ENCODE results near the gene POLR2E.
A peak's percentile ranks its signal among the peaks of the same experiment; 100 is the strongest.

POLR2E gene

DNA sequence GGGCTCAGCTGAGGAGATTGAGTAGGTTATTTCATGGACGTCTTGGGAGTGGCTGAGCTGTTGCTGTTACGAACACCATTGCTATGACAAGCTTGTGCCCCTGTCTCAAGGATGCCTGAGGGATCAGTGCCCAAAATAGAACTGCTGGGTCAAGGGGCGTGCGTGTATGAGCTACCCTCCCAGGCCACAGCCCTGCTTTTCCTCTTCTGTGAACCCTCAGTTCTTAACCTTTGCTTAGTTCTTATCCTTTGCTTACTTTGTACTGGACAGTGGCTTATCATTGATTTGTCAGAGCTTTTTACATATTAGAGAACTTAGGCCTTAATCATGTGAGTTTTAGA is 19.2 kb downstream of the POLR2E start:
- no peak for DNase-seq

DNA sequence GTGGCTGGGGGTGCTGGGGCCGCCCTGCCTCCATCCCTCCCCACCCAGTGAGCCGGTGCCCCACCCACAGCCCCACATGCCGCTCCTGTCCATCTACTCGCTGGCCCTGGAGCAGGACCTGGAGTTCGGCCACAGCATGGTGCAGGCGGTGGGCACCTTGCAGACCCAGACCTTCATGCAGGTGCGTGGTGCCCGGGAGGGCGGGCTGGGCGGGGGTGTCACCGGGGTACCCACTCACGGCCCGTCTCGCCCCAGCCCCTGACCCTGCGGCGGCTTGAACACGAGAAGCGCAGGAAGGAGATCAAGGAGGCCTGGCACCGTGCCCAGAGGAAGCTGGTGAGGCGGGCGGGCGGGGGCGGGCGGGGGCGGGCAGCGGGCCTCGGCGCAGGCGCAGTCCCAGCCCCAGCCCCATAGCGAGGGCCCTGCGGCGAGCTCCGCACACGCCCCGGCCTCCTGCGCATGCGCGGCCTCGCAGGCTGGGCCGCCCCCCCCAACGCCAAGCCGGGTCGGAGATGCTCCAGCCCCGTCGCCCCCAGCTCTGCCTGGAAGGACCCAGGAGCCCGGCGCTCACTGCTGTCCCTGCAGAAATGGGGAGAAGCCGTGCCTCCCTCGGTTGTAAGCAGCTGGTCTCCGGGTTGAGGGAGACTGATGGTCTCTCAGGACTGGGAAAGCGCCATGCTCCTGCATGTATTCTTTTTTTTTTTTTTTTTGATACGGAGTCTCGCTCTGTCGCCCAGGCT is 20.5 kb downstream of the POLR2E start:
- peak; percentile 95 for DNase-seq

DNA sequence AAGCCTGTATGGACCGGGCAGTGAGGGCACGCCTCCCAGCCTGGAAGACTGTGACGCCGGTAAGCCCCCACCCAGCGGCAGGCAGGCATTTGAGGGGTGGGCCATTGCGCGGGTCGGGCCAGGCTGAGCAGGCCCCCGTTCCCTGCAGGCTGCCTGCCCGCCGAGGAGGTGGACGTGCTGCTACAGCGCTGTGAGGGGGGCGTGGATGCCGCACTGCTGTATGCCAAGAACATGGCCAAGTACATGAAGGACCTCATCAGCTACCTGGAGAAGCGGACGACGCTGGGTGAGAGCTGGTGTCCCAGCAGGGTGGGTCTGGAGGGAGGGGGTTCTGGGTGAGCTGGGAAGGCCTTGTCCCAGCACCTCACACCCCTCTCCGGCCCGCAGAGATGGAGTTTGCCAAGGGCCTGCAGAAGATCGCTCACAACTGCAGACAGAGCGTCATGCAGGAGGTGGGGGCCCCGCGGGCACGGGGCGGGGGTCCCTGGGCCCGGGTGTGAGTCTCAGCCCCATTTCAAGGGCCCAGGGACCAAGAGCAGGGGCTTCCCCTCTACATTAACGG is 21.1 kb downstream of the POLR2E start:
- DNase-seq: no peak

DNA sequence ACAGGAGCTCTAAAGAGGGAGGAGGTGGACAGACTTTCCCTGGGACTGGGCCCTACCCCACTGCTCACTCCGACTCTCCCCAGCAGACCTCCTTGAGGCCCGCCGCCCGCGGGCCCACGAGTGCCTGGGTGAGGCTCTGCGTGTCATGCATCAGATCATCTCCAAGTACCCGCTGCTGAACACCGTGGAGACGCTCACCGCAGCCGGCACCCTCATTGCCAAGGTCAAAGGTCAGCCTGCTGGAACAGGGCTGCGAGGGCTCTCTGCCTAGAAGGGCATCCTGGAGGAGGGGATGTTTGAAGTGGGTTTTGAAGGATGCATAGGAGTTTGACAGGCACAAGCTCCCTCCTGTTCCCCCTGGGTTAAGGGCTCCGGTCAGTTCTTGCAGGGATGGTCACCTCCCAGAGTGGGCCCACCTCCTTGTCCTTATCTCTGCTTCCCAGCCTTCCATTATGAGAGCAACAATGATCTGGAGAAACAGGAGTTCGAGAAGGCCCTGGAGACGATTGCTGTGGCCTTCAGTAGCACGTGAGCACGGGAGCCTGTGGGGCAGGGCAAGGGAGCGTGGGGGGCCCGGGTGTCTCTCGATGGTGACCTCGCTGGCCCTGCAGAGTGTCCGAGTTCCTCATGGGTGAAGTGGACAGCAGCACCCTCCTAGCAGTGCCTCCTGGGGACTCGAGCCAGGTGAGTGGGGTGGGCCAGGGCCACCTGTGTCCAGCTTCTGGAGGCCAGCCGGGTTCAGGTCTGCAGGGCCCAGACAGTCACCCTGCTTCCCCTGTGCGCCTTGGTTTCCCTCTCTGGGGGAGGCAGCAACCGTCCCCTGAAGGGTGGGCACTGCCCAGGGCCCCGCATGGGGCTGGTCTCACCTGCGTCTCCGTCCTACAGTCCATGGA is 21.9 kb downstream of the POLR2E start:
- peak; percentile 43 for DNase-seq

DNA sequence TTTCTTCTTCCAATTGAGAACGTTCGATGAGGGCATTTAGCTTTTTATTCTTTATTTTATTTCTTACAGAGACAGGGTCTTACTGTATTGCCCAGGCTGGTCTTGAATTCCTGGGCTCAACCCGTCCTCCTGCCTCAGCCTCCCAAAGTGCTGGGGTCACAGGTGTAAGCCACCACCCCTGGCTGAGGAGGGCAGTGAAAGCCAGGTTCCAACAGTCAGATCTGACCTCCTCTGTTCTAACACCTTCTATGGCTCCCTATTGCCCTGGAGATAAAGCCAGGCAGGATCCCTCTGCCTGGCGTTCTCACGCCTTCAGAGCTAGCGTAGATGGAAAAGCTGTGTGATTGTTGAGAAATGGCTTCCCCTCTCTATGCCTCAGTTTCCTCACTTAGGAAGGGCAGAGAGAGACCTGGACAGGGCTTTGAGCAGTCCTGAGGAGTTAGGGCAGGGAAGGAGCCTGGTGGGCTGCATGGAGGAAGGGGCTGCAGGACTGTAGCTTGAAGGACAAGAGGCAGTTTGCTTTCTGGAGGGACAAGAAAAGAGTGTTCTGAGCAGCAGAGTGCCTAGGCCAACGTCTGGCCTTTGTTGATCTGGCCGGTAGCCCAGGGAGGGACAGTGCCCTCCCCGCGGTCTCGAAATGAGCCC is 22.7 kb downstream of the POLR2E start:
- peak; percentile 25 for DNase-seq

DNA sequence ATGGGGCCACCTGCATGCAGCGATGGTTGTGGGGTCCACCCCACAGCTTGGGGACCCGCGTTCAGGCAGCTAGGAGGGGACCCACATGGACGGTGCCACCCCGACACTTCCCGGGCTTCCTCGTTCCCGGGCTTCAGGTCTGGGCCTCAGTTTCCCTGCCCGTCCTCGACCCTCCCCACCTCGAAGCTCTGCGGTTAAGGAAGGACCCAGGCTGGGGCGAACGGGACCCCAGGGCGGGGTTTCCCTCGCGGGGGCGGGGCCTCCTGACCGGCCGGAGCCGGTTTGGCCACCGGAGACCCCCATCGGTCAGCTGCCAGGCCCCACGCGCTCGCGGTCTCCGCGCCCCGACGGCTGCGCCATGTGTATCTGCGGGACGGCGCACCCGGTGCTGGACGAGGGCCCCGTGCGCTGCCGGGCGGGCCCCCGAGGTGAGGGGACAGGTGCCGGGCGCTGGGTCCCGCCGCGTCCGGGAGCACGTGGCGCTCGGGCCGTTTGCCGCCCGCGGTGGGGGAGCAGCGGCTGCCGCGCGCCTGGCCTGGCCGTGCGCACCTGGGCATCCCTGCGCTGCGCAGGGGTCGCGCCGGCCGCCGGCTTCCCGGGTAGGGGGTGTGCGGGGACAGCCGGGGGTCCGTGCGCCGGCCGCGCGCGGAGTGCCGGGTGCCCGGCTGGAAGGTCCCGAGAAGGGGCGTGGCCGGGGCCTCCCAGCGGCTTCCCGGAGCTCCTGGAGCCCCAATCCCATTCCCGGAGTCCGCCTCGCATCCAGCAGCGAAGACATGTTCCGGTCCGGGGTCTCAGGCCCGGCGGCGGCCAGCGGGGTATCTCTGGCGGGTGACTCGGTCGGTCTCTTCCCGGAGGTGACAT is 24.0 kb downstream of the POLR2E start:
- peak; percentile 18 for DNase-seq

DNA sequence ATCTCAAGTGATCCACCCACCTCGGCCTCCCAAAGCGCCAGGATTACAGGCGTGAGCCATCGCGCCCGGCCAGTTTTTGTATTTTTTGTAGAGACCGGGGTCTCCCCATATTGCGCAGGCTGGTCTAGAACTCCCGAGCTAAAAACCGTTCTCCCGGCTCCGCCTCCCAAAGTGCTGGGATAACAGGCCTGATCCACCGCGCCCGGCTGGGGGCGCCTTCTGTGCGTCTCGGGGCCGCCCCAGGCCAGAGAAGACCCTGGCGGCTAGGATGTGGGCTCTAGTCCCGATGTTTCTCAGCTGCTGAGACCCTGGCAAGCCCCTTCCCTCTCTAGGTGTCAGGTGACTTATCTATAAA is 24.6 kb downstream of the POLR2E start:
- peak; percentile 23 for DNase-seq

DNA sequence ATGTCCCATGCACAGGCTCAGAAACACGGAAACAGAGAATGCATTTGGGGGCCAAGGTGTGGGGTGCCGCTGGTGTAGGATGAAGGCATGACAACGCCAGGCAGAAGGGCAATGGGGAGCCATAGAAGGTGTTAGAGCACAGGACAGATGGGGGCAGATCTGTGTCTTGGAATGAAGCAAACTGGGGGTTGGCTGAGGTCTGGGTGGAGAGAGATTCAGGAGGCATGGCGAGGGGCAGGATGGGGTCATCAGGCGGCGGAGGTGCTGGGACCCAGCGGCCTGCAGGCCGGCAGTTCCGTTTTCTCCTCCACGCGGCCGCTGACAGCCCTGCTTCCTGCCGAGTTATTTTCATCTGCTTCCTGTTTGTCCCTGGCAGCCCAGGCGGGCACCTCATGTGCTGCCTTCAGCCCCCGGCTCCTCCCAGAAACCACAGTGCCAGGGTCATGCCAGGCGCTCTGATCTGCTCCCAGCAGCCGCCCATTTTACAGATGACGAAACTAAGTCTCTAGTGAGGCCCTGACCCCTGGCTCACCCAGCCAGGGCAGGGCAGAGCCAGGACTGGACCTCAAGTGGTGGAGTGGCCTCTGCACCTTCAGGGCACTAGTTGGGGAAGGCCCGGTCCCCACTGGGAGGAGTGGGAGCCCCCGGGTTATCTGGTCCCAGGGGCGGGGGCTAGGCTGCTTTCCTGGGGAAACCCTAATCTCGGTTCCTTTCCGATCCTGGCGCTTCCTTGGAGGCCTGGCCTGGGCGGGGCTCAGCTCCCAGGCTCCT is 26.0 kb downstream of the POLR2E start:
- peak; percentile 72 for DNase-seq

DNA sequence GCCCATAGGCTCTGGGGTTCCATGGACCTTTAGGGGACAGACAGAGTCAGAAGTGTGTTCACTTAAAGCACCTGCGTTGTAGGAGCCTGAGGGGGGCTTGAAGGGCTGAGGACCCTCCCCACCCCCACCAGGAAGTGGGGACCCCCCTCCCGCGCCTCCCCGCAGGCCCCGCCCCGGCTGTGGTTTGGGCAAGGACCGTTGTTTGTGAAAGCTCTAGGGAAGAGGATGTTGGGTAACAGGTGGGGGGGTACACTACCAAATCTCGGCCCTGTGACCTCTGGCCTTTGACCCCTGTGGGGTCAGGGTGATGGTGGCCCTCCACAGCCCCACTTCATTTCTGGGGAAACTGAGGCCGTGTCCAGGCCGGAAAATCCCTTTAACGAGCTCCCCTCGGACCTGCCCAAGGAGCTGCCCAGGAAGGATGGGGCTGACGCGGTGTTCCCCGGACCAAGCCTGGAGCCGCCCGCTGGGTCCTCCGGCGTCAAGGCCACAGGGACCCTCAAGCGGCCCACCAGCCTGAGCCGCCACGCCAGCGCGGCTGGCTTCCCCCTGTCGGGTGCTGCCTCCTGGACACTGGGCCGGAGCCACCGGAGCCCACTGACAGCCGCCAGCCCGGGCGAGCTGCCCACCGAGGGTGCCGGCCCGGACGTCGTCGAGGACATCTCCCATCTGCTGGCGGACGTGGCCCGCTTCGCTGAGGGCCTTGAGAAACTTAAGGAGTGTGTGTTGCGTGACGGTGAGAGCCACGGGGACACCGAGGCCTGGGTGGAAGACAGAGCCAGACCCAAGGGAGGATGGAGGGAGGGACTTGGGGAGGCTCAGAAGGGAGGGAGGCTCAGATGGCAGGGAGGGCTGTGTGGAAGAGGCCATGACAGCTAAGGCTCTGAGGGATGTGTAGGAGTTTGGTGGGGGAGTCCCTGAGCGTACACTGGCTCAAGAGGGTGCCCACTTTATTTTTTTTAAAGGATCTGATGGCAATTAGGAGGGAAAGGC is 26.9 kb downstream of the POLR2E start:
- peak; percentile 79 for DNase-seq

DNA sequence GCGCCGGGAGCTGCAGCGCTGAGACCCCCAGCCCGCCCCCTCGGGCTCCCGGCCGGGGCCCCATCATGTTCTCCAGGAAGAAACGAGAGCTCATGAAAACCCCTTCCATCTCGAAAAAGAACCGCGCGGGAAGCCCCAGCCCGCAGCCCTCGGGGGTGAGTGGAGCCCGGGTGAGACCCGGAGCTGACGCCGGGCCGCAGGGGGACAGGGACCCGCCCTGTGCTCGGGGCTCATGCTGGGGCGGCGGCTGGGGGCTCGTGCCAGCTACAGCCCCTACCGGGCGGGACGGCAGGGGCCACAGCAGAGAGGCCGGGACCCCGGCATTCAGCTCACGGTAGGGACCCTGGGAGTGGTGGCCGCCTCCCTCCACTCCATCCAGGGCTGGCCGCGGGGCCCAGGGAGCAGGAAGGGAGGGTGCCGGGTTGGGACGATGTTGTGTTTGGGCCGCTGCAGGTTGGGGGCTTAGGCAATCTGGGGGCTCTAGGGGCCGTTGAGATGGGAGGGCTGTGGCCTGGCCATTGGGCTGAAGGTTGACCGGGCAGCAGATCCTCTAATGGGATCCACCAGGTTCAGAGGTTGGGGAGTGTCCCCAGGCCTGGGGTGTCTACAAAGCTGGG is 27.7 kb downstream of the POLR2E start:
- no peak for DNase-seq

DNA sequence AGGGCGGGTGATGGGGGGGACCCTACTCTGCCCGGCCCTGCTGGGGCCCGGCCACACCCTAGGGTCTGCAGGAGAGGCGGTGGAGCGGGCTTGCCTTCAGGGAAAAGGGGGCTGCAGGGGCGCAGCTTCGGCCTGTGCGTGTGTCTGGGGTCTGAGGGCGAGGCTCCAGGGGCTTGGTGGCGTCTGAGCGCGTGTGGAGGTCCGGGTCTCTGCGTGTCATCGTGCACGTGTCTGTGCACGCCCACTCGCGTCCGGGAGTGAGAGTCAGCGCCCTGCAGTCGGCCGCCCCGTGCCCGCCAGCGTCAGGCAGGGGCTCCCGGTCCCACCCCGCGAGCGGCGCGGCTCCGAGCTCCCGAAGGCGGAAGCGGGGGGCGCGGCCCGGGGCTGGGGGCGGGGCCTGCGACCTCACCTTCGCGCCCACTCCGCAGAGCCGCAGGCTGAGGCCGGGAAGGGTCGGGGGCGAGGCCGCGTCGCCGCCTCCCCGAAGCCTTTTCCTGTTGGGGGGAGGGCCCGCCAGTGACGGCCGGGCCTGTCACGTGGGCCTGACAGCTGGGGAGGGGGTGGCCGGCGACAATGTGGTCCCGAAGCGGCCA is 28.3 kb downstream of the POLR2E start, which contains the start of gene ARHGAP45:
Gene ARHGAP45, plus strand, starts transcription at position 420 of the 593 bp plus-strand sequence. CDS start 239 bp downstream, outside the sequence.
- peak; percentile 87 for DNase-seq

DNA sequence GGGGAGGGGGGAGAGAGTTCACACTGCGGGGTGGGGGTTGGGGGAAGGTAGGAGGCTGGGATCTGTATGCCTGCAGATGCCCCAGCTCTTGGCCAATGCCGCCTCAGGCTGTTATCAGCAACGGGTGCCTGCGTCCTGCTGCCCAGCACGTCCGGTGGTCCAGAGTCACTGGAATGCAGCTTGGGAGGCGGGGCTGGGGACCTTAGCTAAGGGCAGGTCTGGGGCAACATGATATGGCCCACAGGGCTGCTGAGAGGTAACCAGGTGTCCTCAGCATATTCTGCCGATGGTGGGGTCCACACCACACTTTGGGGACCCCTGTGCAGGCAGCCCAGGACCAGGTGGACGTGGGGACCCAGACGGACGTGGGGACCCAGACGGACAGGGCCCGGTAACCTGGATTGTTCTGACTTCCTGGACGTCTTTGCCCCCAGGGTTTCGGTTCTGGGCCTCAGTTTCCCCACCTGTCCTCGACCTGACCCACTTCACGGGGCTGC is 28.9 kb downstream of the POLR2E start:
- DNase-seq: no peak

DNA sequence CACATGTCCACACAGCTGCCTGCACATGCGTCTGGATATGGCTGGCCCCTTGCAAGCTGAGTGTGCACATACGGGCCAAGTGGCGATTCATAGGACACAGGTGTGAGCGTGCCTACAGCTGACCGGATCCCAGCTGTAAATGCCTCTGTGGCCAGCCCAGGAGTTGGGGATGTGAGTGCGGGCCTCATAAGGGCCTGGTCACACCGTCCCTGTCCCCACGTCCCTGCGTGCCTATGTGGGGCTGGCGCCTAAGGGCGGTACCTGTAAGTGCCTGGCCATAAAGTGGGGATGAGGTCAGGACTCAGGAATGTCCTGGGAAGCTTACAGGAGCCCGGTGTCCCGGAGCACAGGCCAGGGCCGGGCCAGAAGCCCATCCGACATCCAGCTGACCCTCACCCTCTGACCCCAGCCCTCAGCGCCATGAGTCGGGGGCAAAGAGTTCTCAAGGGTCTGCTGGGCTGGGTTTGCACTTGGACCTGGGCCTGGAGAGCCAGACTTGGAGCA is 29.5 kb downstream of the POLR2E start:
- no peak for DNase-seq

DNA sequence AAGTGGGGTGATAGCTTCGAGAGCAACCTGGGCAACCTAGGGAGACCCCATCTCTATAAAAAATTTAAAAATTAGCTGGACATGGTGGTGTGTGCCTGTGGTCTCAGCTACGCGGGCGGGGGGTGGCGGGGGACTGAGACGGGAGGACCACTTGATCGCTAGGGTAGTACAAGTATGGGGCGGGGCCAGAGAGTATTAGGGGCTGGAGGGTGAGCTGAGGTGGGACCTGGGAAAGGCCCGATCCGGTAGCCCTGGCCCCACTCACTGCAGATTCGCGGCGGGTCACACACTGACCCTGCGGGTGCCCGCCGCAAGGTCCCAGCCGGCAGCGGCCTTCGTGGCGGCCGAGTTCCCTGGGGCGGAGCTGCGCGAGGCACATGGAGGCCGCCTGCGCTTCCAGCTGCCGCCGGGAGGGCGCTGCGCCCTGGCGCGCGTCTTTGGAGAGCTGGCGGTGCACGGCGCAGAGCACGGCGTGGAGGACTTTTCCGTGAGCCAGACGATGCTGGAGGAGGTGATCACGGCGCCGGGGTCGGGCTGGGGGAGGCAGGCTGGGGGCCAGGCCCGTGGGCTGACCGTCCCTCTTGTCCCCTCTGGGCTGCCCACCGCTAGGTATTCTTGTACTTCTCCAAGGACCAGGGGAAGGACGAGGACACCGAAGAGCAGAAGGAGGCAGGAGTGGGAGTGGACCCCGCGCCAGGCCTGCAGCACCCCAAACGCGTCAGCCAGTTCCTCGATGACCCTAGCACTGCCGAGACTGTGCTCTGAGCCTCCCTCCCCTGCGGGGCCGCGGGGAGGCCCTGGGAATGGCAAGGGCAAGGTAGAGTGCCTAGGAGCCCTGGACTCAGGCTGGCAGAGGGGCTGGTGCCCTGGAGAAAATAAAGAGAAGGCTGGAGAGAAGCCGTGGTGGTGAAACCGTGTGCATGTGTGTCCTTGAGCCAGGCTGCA is 30.2 kb downstream of the POLR2E start:
- DNase-seq: peak; percentile 83

DNA sequence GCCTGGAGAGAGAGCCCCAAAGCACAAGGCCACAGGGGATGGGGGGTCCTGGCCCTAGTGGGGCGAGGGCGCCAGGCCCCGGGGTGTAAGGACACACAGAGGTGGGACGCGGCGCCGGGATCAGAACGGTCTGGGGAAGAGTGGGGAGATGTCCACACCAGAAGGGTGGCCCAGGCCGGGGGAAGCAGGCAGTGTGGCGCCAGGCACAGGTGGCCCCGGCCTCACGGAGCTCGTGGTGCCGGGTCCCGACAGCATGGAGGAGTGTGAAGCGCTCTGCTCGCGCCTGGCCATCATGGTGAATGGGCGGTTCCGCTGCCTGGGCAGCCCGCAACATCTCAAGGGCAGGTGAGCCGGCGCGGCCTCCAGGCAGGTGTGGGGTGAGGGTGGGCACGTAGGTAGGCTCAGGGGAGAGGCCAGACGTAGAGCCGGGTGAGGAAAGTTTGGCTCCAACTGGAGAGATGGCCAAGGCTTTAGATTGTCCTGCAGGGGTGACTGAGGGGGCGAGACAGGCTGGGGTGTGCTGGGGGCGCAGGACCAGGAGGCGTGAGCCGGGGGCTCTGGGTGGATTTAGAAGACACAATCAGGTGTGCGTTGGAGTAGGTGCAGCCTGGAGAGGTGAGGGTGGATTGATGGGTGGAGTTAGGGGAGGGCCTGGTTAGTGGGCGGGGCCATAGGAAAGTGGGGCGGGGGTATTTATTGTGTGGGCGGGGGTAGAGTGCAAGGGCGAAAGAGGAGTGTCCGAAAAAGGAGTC is 31.1 kb downstream of the POLR2E start:
- DNase-seq: no peak

DNA sequence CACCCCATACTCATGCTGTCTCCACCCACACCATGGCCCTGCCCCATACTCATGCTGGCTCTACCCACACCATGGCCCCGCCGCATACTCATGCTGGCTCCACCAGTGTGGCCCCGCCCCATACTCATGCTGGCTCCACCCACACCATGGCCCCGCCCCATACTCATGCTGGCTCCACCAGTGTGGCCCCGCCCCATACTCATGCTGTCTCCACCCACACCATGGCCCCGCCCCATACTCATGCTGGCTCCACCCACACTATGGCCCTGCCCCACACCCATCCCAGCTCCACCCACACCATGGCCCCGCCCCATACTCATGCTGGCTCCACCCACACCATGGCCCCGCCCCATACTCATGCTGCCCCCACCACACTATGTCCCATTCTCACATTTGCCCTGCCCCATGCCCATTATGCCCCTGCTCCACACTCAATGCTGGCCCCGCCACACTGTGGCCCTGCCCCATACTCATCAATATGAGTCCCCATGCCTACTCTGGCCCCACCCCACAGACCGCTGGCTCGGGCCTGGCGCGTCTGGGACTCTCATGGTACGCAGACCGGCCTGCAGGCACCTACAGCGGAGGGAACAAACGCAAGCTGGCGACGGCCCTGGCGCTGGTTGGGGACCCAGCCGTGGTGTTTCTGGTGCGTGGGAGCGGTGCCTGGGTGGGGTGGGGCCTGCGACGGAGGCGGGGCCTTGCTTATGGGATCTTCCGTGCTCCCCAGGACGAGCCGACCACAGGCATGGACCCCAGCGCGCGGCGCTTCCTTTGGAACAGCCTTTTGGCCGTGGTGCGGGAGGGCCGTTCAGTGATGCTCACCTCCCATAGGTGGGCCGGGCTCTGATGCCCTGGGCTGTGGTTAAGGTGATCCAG is 31.9 kb downstream of the POLR2E start:
- peak; percentile 78 for DNase-seq

All from activated T-cell treated with anti-CD3 and anti-CD28 coated beads, Interleukin-2, amount 50 U/mL, for 1 hour (primary cell).